Gastroesophageal sphincter (tissue), 4 donors: Measurements from ENCODE around the gene SLC29A3. TPM values are rescaled to one million over a fixed set of nuclear protein-coding genes. Genes with fewer than 3 reads are reported as not detected.

ENCODE experiments used
- ATAC-seq: fragments of 150-250 bp; one replicate; pipeline ENCODE4 v1.9.1; 2016; ENCODE audit warnings: mild to moderate bottlenecking, moderate library complexity
- H3K27ac ChIP-seq, 4 donors: fragments of 200-600 bp; sonication (generic) in 3 of 4; 1 replicate in 3 of 4; 2 replicates in 1 of 4; pipeline ENCODE4 v1.5.1; 2016 to 2019
- H3K27me3 ChIP-seq: fragments of 200-600 bp; sonication (generic); one replicate; pipeline ENCODE4 v1.5.1; 2019
- H3K36me3 ChIP-seq, 2 donors: fragments of 200-600 bp; sonication (generic); one replicate each; pipeline ENCODE4 v1.5.1; 2019; ENCODE audit warnings: control low read depth in 1 of 2
- H3K4me1 ChIP-seq, 3 donors: fragments of 200-600 bp; sonication (generic); 1 replicate in 2 of 3; 2 replicates in 1 of 3; pipeline ENCODE4 v1.5.1; 2016 to 2019; ENCODE audit warnings: control low read depth in 2 of 3
- H3K4me3 ChIP-seq, 2 donors: fragments of 200-600 bp; sonication (generic); one replicate each; pipeline ENCODE4 v1.5.1; 2019; ENCODE audit warnings: mild to moderate bottlenecking in 1 of 2, moderate library complexity in 1 of 2
- H3K9me3 ChIP-seq, 3 donors: fragments of 200-600 bp; sonication (generic); one replicate each; pipeline ENCODE4 v1.5.1; 2017 to 2019; ENCODE audit warnings: control low read depth in 2 of 3
- CTCF ChIP-seq, 4 experiments: fragments of 200-600 bp in 2 of 4; fragments of 450-650 bp in 2 of 4; sonication (generic) in 1 of 4; IDR thresholded peaks; one replicate each; pipeline ENCODE4 v1.5.1; 2017 to 2019; ENCODE audit warnings: antibody characterized with exemption in 4 of 4, mild to moderate bottlenecking in 2 of 4, moderate library complexity in 2 of 4
- EP300 ChIP-seq: sonication (generic); formaldehyde crosslinking; IDR thresholded peaks from one replicate; pipeline ENCODE4 v1.6.1; 2017; ENCODE audit warnings: antibody characterized with exemption, mild to moderate bottlenecking
- POLR2A ChIP-seq, 2 donors: fragments of 450-650 bp; IDR thresholded peaks; one replicate each; pipeline ENCODE4 v1.6.1; 2017; ENCODE audit warnings: antibody characterized with exemption in 2 of 2, mild to moderate bottlenecking in 2 of 2, moderate library complexity in 1 of 2
- POLR2AphosphoS5 ChIP-seq: sonication (generic); formaldehyde crosslinking; IDR thresholded peaks from one replicate; pipeline ENCODE4 v1.6.1; 2017; ENCODE audit warnings: antibody characterized with exemption
- WGBS, 2 donors: methylation state at CpG; one replicate each; pipeline ENCODE4 v1.1.5; 2018; ENCODE audit warnings: low coverage in 1 of 2; 5-methylcytosine and 5-hydroxymethylcytosine counted together
- total RNA-seq, 4 donors: library from RNA; depleted of rRNA; stranded (reverse); fragments of >200 nt; gene quantifications; one replicate each; pipeline ENCODE4 v1.1.0, GENCODE V29; 2016

SLC29A3 gene
- total RNA-seq, 4 donors from 2014 or later: 3.3 to 9.8 (median 4.9) TPM

GRCh38 chr10:71304914-71305313, 14.1 kb upstream of the SLC29A3 start:
- TF ChIP-seq POLR2AphosphoS5 (no peak), POLR2A (IDR thresholded peaks at IDR 0.05) (no peak), CTCF (IDR thresholded peaks at IDR 0.05) (no peak), EP300 (no peak)
- Histone ChIP-seq H3K36me3 (no peaks in the 10 kb centered on the region), H3K27me3 (no peaks in the 10 kb centered on the region), H3K9me3 (no peaks in the 10 kb centered on the region), H3K4me3 (no peak overlapping the region), H3K27ac (no peak overlapping the region), H3K4me1 (no peaks in the 10 kb centered on the region)
- ATAC-seq: no peak
- 56 to 57% methylated on average over 6 of the region's 6 CpGs for WGBS, 2 donors

GRCh38 chr10:71306979-71307378, 12.1 kb upstream of the SLC29A3 start:
- Histone ChIP-seq H3K4me1 (no peaks in the 10 kb centered on the region), H3K9me3 (no peaks in the 10 kb centered on the region), H3K27ac (no peak overlapping the region), H3K27me3 (no peaks in the 10 kb centered on the region), H3K4me3 (no peak overlapping the region), H3K36me3 (no peaks in the 10 kb centered on the region)
- ATAC-seq: no peak
- 67% methylated on average over 1 of the region's 3 CpGs; no CpG with 5 or more reads in 1 of the 2 donors for WGBS, 2 donors
- TF ChIP-seq EP300 (no peak), POLR2AphosphoS5 (no peak), POLR2A (IDR thresholded peaks at IDR 0.05) (no peak), CTCF (IDR thresholded peaks at IDR 0.05) (no peak)

GRCh38 chr10:71307469-71308085, 11.5 kb upstream of the SLC29A3 start:
- ATAC-seq: peak; percentile 56
- Histone ChIP-seq H3K27ac (no peak overlapping the region), H3K4me1 (peaks cover 0 to 5% (median 0%) of the 10 kb centered on the region in 3 donors), H3K9me3 (no peaks in the 10 kb centered on the region), H3K4me3 (no peak overlapping the region), H3K36me3 (no peaks in the 10 kb centered on the region), H3K27me3 (no peaks in the 10 kb centered on the region)
- TF ChIP-seq POLR2AphosphoS5: no peak
- TF ChIP-seq EP300: no peak
- no peak for TF ChIP-seq CTCF (IDR thresholded peaks at IDR 0.05)
- no peak for TF ChIP-seq POLR2A (IDR thresholded peaks at IDR 0.05)
- WGBS, 2 donors: 58 to 69% methylated on average over 2 to 5 of the region's 8 CpGs

- no peaks in the 10 kb centered on the region for H3K27me3 ChIP-seq
- no peak overlapping the region for H3K4me3 ChIP-seq
- H3K36me3 ChIP-seq: no peaks in the 10 kb centered on the region
- H3K4me1 ChIP-seq: peaks cover 0 to 12% (median 0%) of the 10 kb centered on the region in 3 donors
- TF ChIP-seq CTCF (IDR thresholded peaks at IDR 0.05) (no peak), POLR2AphosphoS5 (no peak), POLR2A (IDR thresholded peaks at IDR 0.05) (no peak), EP300 (no peak)
- H3K9me3 ChIP-seq: no peaks in the 10 kb centered on the region
- no peak for ATAC-seq
- no peak overlapping the region for H3K27ac ChIP-seq
- 67% methylated on average over 1 of the region's 2 CpGs; no CpG with 5 or more reads in 1 of the 2 donors for WGBS, 2 donors
Observed at GRCh38 chr10:71308244-71308643, 10.8 kb upstream of the SLC29A3 start.

- H3K36me3 ChIP-seq: no peaks in the 10 kb centered on the region
- H3K4me1 ChIP-seq: peaks cover 0 to 19% (median 5%) of the 10 kb centered on the region in 3 donors
- TF ChIP-seq POLR2AphosphoS5 (no peak), EP300 (no peak), CTCF (IDR thresholded peaks at IDR 0.05) (no peak), POLR2A (IDR thresholded peaks at IDR 0.05) (no peak)
- H3K4me3 ChIP-seq: no peak overlapping the region
- H3K27me3 ChIP-seq: no peaks in the 10 kb centered on the region
- H3K9me3 ChIP-seq: no peaks in the 10 kb centered on the region
- ATAC-seq: no peak
- no peak overlapping the region for H3K27ac ChIP-seq
- WGBS, 2 donors: 52 to 86% methylated on average over 3 of the region's 3 CpGs
Observed at GRCh38 chr10:71308985-71309384, 10.1 kb upstream of the SLC29A3 start.
